ENCODE data around the gene SERPINA5.

DNA sequence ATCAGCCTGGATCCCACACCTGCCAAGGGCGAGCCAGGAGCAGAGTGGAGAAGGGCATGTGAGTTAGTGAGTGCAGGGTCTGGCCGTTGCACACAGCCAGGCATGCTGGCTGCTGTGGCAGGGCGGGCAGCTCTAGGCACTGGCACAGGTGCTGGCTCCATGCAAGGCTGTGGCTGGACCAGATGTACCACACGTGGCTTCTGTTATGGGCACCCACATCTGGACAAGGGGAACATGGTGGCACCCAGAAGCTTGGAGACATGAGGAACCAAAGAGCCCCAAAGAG lies 51.0 kb downstream of the SERPINA5 start:
- TF ChIP-seq POLR2A (IDR thresholded peaks at IDR 0.05; ENCODE audit: low read depth): no peak
- TF ChIP-seq, protein P1, sequence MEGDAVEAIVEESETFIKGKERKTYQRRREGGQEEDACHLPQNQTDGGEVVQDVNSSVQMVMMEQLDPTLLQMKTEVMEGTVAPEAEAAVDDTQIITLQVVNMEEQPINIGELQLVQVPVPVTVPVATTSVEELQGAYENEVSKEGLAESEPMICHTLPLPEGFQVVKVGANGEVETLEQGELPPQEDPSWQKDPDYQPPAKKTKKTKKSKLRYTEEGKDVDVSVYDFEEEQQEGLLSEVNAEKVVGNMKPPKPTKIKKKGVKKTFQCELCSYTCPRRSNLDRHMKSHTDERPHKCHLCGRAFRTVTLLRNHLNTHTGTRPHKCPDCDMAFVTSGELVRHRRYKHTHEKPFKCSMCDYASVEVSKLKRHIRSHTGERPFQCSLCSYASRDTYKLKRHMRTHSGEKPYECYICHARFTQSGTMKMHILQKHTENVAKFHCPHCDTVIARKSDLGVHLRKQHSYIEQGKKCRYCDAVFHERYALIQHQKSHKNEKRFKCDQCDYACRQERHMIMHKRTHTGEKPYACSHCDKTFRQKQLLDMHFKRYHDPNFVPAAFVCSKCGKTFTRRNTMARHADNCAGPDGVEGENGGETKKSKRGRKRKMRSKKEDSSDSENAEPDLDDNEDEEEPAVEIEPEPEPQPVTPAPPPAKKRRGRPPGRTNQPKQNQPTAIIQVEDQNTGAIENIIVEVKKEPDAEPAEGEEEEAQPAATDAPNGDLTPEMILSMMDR (IDR thresholded peaks at IDR 0.05): no peak
- no peak for TF ChIP-seq EP300 (IDR thresholded peaks at IDR 0.05)
- TF ChIP-seq POLR2AphosphoS5 (IDR thresholded peaks at IDR 0.05): no peak
